Mammary microvascular endothelial cell (primary cell): ENCODE results near the gene TMEM14A. TPM values are rescaled to one million over a fixed set of nuclear protein-coding genes. Genes with fewer than 3 reads are reported as not detected.

Experiments used
- total RNA-seq: library from RNA; depleted of rRNA; stranded (reverse); fragments of >200 nt; gene quantifications from 2 replicates; pipeline ENCODE4 v1.2.3, GENCODE V29; 2015

The TMEM14A gene, protein sequence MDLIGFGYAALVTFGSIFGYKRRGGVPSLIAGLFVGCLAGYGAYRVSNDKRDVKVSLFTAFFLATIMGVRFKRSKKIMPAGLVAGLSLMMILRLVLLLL
- 39.9 and 52.3 TPM in 2 replicates for total RNA-seq

DNA sequence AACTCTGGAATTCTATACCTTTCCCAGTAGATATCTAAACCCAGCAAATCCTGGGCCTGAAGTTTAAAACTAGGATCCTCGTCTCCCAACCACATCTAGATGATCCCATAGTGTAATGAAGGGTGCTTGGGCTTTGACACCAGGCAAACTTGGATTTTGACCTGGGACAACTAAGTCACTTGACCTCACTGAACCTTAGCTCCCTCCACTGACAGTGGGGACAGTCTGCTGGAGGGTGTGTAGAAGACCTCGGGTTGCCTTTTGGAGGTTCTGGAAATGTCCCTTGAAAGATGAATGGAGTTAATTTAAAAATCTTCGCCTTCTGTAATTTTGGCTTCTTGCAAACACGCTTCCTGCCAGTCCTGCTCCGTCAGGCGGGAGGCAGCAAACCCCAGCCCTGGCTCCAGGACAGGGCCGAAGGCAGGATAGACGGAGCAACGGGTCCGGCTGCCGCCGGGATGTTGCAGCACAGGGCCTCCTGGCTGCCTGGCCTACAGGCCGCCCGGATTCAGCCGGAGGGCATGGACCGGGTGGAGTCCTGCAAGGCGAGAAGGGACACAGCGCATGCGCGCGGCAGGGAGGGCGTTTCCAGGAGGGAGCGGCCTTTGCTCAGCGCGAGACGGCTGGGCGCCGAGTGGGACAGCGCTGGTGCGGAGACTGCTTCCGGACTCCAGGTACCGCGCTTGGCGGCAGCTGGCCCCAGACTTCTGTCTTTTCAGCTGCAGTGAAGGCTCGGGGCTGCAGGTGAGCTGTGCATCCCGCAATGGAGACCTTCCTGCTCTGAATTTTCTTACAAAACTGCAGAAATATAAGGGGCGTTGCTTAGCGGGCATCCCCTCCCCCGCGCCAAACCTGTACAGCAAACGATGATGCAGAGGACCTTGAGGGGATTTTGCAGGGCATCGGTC, at the start of gene TMEM14A:
Gene TMEM14A, plus strand, starts transcription at position 612 of the 908 bp plus-strand sequence. CDS start 5,990 bp downstream, outside the sequence.

Other genes starting within 250 kb of the TMEM14A start
- gene TRAM2, start 94.1 kb upstream of the TMEM14A start, total RNA-seq: 61.4 and 62.4 TPM in 2 replicates
- not detected in 2 replicates for gene GSTA2, start 92.4 kb downstream of the TMEM14A start, total RNA-seq
- gene GSTA1, start 132.7 kb downstream of the TMEM14A start, total RNA-seq: not detected in 2 replicates
- gene GSTA5, start 169.7 kb downstream of the TMEM14A start, total RNA-seq: not detected in 2 replicates
- not detected in 2 replicates for gene GSTA3, start 238.6 kb downstream of the TMEM14A start, total RNA-seq